NCI-H1436 treated with DMSO at 0.1 percent for 48 hours (cell line): ENCODE measurements around the gene COL8A2.
A peak's percentile ranks its signal among the peaks of the same experiment; 100 is the strongest.

ENCODE experiments used
- DNase-seq: peaks from one replicate; lab custom pipeline; 2025; lab: John Stamatoyannopoulos, UW

The COL8A2 gene

GRCh38 chr1:36088577-36089392, 36.2 kb downstream of the COL8A2 start, which contains the start of gene ADPRS:
Gene ADPRS (plus strand): TSS chr1:36088892. CDS start chr1:36088905, 13 bp downstream.
- peak; percentile 25 for DNase-seq

- no peak for DNase-seq
Measured at GRCh38 chr1:36088265-36088576, 36.8 kb downstream of the COL8A2 start.

GRCh38 chr1:36087233-36088123, 37.5 kb downstream of the COL8A2 start:
- no peak for DNase-seq

GRCh38 chr1:36086529-36087232, 38.3 kb downstream of the COL8A2 start:
- no peak for DNase-seq

- DNase-seq = no peak
Measured at GRCh38 chr1:36085686-36086526, 39.1 kb downstream of the COL8A2 start.

- DNase-seq = no peak
Measured at GRCh38 chr1:36085126-36085525, 39.9 kb downstream of the COL8A2 start.

GRCh38 chr1:36084497-36085115, 40.4 kb downstream of the COL8A2 start:
- DNase-seq = no peak

- DNase-seq = peak; percentile 37
Measured at GRCh38 chr1:36083635-36084496, 41.2 kb downstream of the COL8A2 start, which contains the start of gene TEKT2. Gene TEKT2 (plus strand): TSS chr1:36084094. CDS start chr1:36084922, 828 bp downstream.

- no peak for DNase-seq
Measured at GRCh38 chr1:36083219-36083618, 41.8 kb downstream of the COL8A2 start.

- peak; percentile 37 for DNase-seq
Measured at GRCh38 chr1:36081926-36082485, 43.0 kb downstream of the COL8A2 start.

- no peak for DNase-seq
Measured at GRCh38 chr1:36080801-36081200, 44.2 kb downstream of the COL8A2 start.

- DNase-seq = no peak
Measured at GRCh38 chr1:36080236-36080635, 44.8 kb downstream of the COL8A2 start.

GRCh38 chr1:36076979-36077573, 47.9 kb downstream of the COL8A2 start:
- no peak for DNase-seq

GRCh38 chr1:36070349-36070748, 54.7 kb downstream of the COL8A2 start:
- no peak for DNase-seq

- no peak for DNase-seq
Measured at GRCh38 chr1:36068866-36069265, 56.2 kb downstream of the COL8A2 start.

GRCh38 chr1:36067871-36068270, 57.2 kb downstream of the COL8A2 start:
- DNase-seq = no peak

GRCh38 chr1:36062315-36062714, 62.7 kb downstream of the COL8A2 start:
- DNase-seq = no peak

GRCh38 chr1:36055706-36056105, 69.3 kb downstream of the COL8A2 start:
- no peak for DNase-seq

- no peak for DNase-seq
Measured at GRCh38 chr1:36053978-36054377, 71.0 kb downstream of the COL8A2 start.
